Neural cell (in vitro differentiated cells): ENCODE measurements around the gene JADE2. TPM values are rescaled to one million over a fixed set of nuclear protein-coding genes. Genes with fewer than 3 reads are reported as not detected.

Source experiments
- H2AFZ ChIP-seq: fragments of 200-600, 300-800 bp; sonication (generic), shearing (Covaris generic); 2 replicates; pipeline ENCODE4 v1.6.0; 2014; ENCODE audit warnings: low read depth, mild to moderate bottlenecking, antibody characterized with exemption, low read length, moderate library complexity
- H3F3A ChIP-seq: fragments of 200-600 bp; shearing (Covaris generic); 2 replicates; pipeline ENCODE4 v1.6.1; 2016; ENCODE audit warnings: mild to moderate bottlenecking, moderate library complexity, mixed read lengths, antibody characterized with exemption, low read length; ENCODE audit not compliant: insufficient read depth, poor library complexity, severe bottlenecking
- H3K27ac ChIP-seq: fragments of 200-600, 300-800 bp; sonication (generic), shearing (Covaris generic); 2 replicates; pipeline ENCODE4 v1.5.1; 2014; ENCODE audit warnings: mild to moderate bottlenecking, low read length, moderate library complexity
- H3K27me3 ChIP-seq: fragments of 300-800, 200-600 bp; sonication (generic), shearing (Covaris generic); 2 replicates; pipeline ENCODE4 v1.6.0; 2014; ENCODE audit warnings: mild to moderate bottlenecking, low read depth, low read length, moderate library complexity; ENCODE audit not compliant: insufficient read depth
- H3K36me3 ChIP-seq: fragments of 300-800, 200-600 bp; sonication (generic), shearing (Covaris generic); 2 replicates; pipeline ENCODE4 v1.5.1; 2014; ENCODE audit warnings: mild to moderate bottlenecking, antibody characterized with exemption, low read length, moderate library complexity; ENCODE audit not compliant: insufficient read depth
- H3K4me2 ChIP-seq: fragments of 300-800, 200-600 bp; sonication (generic), shearing (Covaris generic); 2 replicates; pipeline ENCODE4 v1.6.0; 2014; ENCODE audit warnings: mild to moderate bottlenecking, low read length
- H3K4me3 ChIP-seq: fragments of 300-800, 200-600 bp; sonication (generic), shearing (Covaris generic); 2 replicates; pipeline ENCODE4 v1.5.1; 2014; ENCODE audit warnings: mild to moderate bottlenecking, low read length, moderate library complexity
- H3K79me2 ChIP-seq: fragments of 200-600 bp; shearing (Covaris generic); replicated peaks from 2 replicates; pipeline ENCODE4 v1.6.0; 2014; ENCODE audit warnings: mild to moderate bottlenecking, low read length, moderate library complexity; ENCODE audit not compliant: insufficient read depth
- H3K9ac ChIP-seq: fragments of 300-800, 200-600 bp; sonication (generic), shearing (Covaris generic); 2 replicates; pipeline ENCODE4 v1.6.1; 2016; ENCODE audit warnings: mild to moderate bottlenecking, low read length, mixed read lengths
- H3K9me2 ChIP-seq: fragments of 200-600 bp; shearing (Covaris generic); 2 replicates; pipeline ENCODE4 v1.6.1; 2016; ENCODE audit warnings: mild to moderate bottlenecking, low read length, mixed read lengths; ENCODE audit not compliant: insufficient read depth
- H3K9me3 ChIP-seq: fragments of 200-600, 300-800 bp; sonication (generic), shearing (Covaris generic); 2 replicates; pipeline ENCODE4 v1.6.1; 2016; ENCODE audit warnings: mild to moderate bottlenecking, mixed run types, low read length, moderate library complexity, mixed read lengths
- H4K20me1 ChIP-seq: fragments of 200-600 bp; shearing (Covaris generic); 2 replicates; pipeline ENCODE4 v1.6.1; 2016; ENCODE audit warnings: mild to moderate bottlenecking, mixed run types; ENCODE audit not compliant: insufficient read depth
- CTCF ChIP-seq: fragments of 450-650 bp; IDR thresholded peaks from 2 replicates; pipeline ENCODE4 v1.5.1; 2014; ENCODE audit warnings: antibody characterized with exemption, mild to moderate bottlenecking, moderate library complexity; ENCODE audit not compliant: poor library complexity, severe bottlenecking
- EP300 ChIP-seq: fragments of 450-650 bp; conservative IDR thresholded peaks from 2 replicates; pipeline ENCODE4 v1.6.1; 2014; ENCODE audit warnings: antibody characterized with exemption, mild to moderate bottlenecking, moderate library complexity; ENCODE audit not compliant: poor library complexity, severe bottlenecking
- EZH2 ChIP-seq: fragments of 200-600, 300-800 bp; shearing (Covaris generic), sonication (generic); IDR thresholded peaks from 2 replicates; pipeline ENCODE4 v1.6.1; 2014; ENCODE audit warnings: antibody characterized with exemption, low read length, borderline replicate concordance, mild to moderate bottlenecking; ENCODE audit not compliant: insufficient read depth, poor library complexity, severe bottlenecking
- MXI1 ChIP-seq: fragments of 450-650 bp; conservative IDR thresholded peaks from 2 replicates; pipeline ENCODE4 v1.6.1; 2014; ENCODE audit warnings: antibody characterized with exemption, mild to moderate bottlenecking; ENCODE audit not compliant: poor library complexity, severe bottlenecking
- POLR2AphosphoS5 ChIP-seq: IDR thresholded peaks from 2 replicates; pipeline ENCODE4 v1.6.1; 2012
- RAD21 ChIP-seq: fragments of 450-650 bp; conservative IDR thresholded peaks from 2 replicates; pipeline ENCODE4 v1.6.1; 2014; ENCODE audit warnings: antibody characterized with exemption, mild to moderate bottlenecking, moderate library complexity
- REST ChIP-seq: IDR thresholded peaks from 2 replicates; pipeline ENCODE4 v1.6.1; 2012; ENCODE audit warnings: borderline replicate concordance
- SMC3 ChIP-seq: fragments of 450-650 bp; conservative IDR thresholded peaks from 2 replicates; pipeline ENCODE4 v1.6.1; 2014; ENCODE audit warnings: antibody characterized with exemption, mild to moderate bottlenecking, moderate library complexity; ENCODE audit not compliant: poor library complexity
- TAF1 ChIP-seq: IDR thresholded peaks from 2 replicates; pipeline ENCODE4 v1.6.1; 2012; ENCODE audit warnings: low read depth
- polyA plus RNA-seq: library from polyadenylated mRNA; depleted of rRNA; stranded (reverse); fragments of >200 nt; gene quantifications from 2 replicates; pipeline ENCODE4 v1.2.3, GENCODE V29; 2014

The JADE2 gene
- polyA plus RNA-seq, 1 donor from 2014 or later, result 1.9 TPM

GRCh38 chr5:134523543-134524271 is 1.8 kb upstream of the JADE2 start:
- no peak overlapping the region for H2AFZ ChIP-seq
- H3K9me2 ChIP-seq, result no peaks in the 10 kb centered on the region
- TF ChIP-seq RAD21 (no peak), MXI1 (no peak), SMC3 (no peak)
- no peaks in the 10 kb centered on the region for H3K9me3 ChIP-seq
- H4K20me1 ChIP-seq, result no peaks in the 10 kb centered on the region
- H3F3A ChIP-seq, result no peaks in the 10 kb centered on the region
- H3K27me3 ChIP-seq, result peaks cover 71% of the 10 kb centered on the region
- no peak overlapping the region for H3K27ac ChIP-seq
- no peak overlapping the region for H3K4me2 ChIP-seq
- peak overlapping the region; percentile 92 for H3K4me3 ChIP-seq
- no peaks in the 10 kb centered on the region for H3K36me3 ChIP-seq
- no peaks in the 10 kb centered on the region for H3K79me2 ChIP-seq
- H3K9ac ChIP-seq, result no peak overlapping the region

- Histone ChIP-seq H3K27ac (no peak overlapping the region), H3K4me2 (peak overlapping the region; percentile 20), H2AFZ (no peak overlapping the region), H3K27me3 (peaks cover 71% of the 10 kb centered on the region), H3K9me2 (no peaks in the 10 kb centered on the region), H3K36me3 (no peaks in the 10 kb centered on the region), H3K9me3 (no peaks in the 10 kb centered on the region), H3K9ac (peak overlapping the region; percentile 34), H3F3A (no peaks in the 10 kb centered on the region), H3K4me3 (peak overlapping the region; percentile 92), H3K79me2 (no peaks in the 10 kb centered on the region), H4K20me1 (no peaks in the 10 kb centered on the region)
- TF ChIP-seq EZH2 (no peak), MXI1 (no peak), SMC3 (no peak), CTCF (no peak), REST (no peak), EP300 (no peak), RAD21 (no peak), TAF1 (no peak), POLR2AphosphoS5 (no peak)
Observed at GRCh38 chr5:134524272-134524825, 1.1 kb upstream of the JADE2 start.
